HEK293T (cell line): ENCODE results near the gene VSTM2L.

Experiments
- FOXM1 ChIP-seq: fragments of 450-650 bp; IDR thresholded peaks from 2 replicates; pipeline ENCODE4 v1.6.1; 2017; ENCODE audit warnings: mild to moderate bottlenecking, borderline replicate concordance
- L3MBTL2 ChIP-seq: fragments of 450-650 bp; conservative IDR thresholded peaks from 2 replicates; pipeline ENCODE4 v1.6.1; 2016; ENCODE audit warnings: mild to moderate bottlenecking
- PKNOX1 ChIP-seq: fragments of 450-650 bp; IDR thresholded peaks from 2 replicates; pipeline ENCODE4 v1.6.1; 2016
- TARDBP ChIP-seq: fragments of 450-650 bp; IDR thresholded peaks from 2 replicates; pipeline ENCODE4 v1.6.1; 2016

DNA sequence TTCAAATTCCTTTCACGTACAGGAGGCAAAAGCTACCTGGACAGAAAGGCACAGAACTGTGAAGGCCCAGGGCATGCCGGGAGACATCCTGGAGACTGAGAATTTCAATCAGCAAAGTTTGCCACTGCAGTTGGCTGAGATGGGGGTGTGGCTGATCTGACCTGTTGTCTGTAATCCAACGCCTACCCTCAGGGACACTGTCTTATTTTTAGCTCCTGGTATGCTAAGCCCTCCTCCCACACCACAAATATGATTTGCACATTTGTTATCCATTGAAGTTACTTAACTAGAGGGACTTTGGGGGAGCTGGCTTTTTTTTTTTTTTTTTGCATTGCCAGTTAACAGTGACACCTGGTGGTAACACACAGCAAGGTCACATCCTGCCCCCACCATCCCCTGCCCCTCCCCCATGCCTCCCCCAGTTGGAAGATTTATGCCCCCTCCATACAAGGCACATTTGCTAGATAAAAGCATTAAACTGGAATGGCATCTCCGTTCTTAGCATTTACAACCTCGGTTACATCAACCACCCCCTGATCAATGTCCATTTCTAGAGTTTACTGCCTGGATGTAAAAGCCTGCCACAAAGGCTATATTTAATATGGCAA, 90.0 kb downstream of the VSTM2L start:
- no peak for TF ChIP-seq L3MBTL2
- no peak for TF ChIP-seq FOXM1
- no peak for TF ChIP-seq PKNOX1
- TF ChIP-seq TARDBP: no peak
